HEK293T (cell line): Measurements from ENCODE around the gene UQCR11.

Experiments
- ARNT ChIP-seq: fragments of 450-650 bp; IDR thresholded peaks from 2 replicates; pipeline ENCODE4 v1.6.1; 2017; ENCODE audit warnings: mild to moderate bottlenecking
- FOXA1 ChIP-seq: fragments of 450-650 bp; IDR thresholded peaks from 2 replicates; pipeline ENCODE4 v1.6.1; 2016; ENCODE audit warnings: mild to moderate bottlenecking
- FOXM1 ChIP-seq: fragments of 450-650 bp; IDR thresholded peaks from 2 replicates; pipeline ENCODE4 v1.6.1; 2017; ENCODE audit warnings: mild to moderate bottlenecking, borderline replicate concordance
- SUZ12 ChIP-seq: fragments of 450-650 bp; IDR thresholded peaks from 2 replicates; pipeline ENCODE4 v1.6.1; 2016; ENCODE audit warnings: mild to moderate bottlenecking

DNA sequence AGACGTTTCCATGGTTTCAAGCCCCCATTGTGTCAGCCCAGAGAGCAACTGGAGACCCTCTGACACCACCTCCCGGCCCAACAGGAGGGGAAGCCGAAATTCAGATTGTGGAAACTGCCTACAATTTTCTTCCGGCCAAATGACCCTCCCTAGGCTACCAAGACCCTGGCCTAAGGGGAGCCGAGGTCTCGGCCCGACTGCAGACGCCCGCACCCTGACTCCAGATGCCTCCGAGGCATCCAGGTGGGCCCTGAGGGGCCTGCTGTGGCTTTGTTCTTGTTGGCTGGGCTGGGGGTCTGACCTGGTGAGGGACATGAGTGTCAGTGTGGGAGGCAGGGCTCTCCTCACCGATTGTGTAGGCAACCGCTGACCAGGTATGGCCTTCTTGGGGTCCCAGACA lies 46.7 kb downstream of the UQCR11 start:
- TF ChIP-seq SUZ12 (no peak), ARNT (no peak), FOXM1 (no peak), FOXA1 (no peak)
